Smooth muscle cell (in vitro differentiated cells): ENCODE results near the gene ABCB6. TPM values are rescaled to one million over a fixed set of nuclear protein-coding genes. Genes with fewer than 3 reads are reported as not detected.
"Not testable (repeated sequence)": the region's sequence is repeated elsewhere in the genome, so short reads cannot be mapped to it uniquely, and the experiment has no call there.

Experiments used
- DNase-seq: peaks from one replicate; lab custom pipeline; 2025; ENCODE audit not compliant: unreplicated experiment; lab: John Stamatoyannopoulos, UW
- H2AFZ ChIP-seq: fragments of 200-600 bp; sonication (generic); 2 replicates; pipeline ENCODE4 v1.6.0; 2016; ENCODE audit warnings: antibody characterized with exemption, low read depth, mild to moderate bottlenecking
- H3F3A ChIP-seq: fragments of 200-600 bp; sonication (generic); 2 replicates; pipeline ENCODE4 v1.6.0; 2017; ENCODE audit warnings: antibody characterized with exemption, low read depth
- H3K27ac ChIP-seq: fragments of 200-600 bp; sonication (generic); 2 replicates; pipeline ENCODE4 v1.5.1; 2016; ENCODE audit warnings: low read depth, mild to moderate bottlenecking
- H3K27me3 ChIP-seq: fragments of 200-600 bp; sonication (generic); 2 replicates; pipeline ENCODE4 v1.6.1; 2016; ENCODE audit warnings: low read depth, mild to moderate bottlenecking
- H3K36me3 ChIP-seq: fragments of 200-600 bp; sonication (generic); 2 replicates; pipeline ENCODE4 v1.5.1; 2016; ENCODE audit warnings: low read depth
- H3K4me1 ChIP-seq: fragments of 200-600 bp; sonication (generic); 2 replicates; pipeline ENCODE4 v1.5.1; 2016; ENCODE audit warnings: low read depth
- H3K4me2 ChIP-seq: fragments of 200-600 bp; sonication (generic); 2 replicates; pipeline ENCODE4 v1.6.0; 2016; ENCODE audit warnings: mild to moderate bottlenecking
- H3K4me3 ChIP-seq: fragments of 200-600 bp; sonication (generic); 2 replicates; pipeline ENCODE4 v1.5.1; 2016; ENCODE audit warnings: mild to moderate bottlenecking
- H3K79me2 ChIP-seq: fragments of 200-600 bp; sonication (generic); 2 replicates; pipeline ENCODE4 v1.6.0; 2016; ENCODE audit warnings: low read depth, mild to moderate bottlenecking
- H3K9ac ChIP-seq: fragments of 200-600 bp; sonication (generic); 2 replicates; pipeline ENCODE4 v1.6.0; 2016; ENCODE audit warnings: low read depth
- H3K9me3 ChIP-seq: fragments of 200-600 bp; sonication (generic); replicated peaks from 2 replicates; pipeline ENCODE4 v1.5.1; 2016; ENCODE audit warnings: low read depth
- H4K20me1 ChIP-seq: fragments of 200-600 bp; sonication (generic); 2 replicates; pipeline ENCODE4 v1.6.0; 2016; ENCODE audit warnings: low read depth
- CTCF ChIP-seq: fragments of 200-600 bp; sonication (generic); IDR thresholded peaks from 2 replicates; pipeline ENCODE4 v1.5.1; 2017; ENCODE audit warnings: borderline replicate concordance, mild to moderate bottlenecking, antibody characterized with exemption; ENCODE audit not compliant: insufficient read depth, poor library complexity, severe bottlenecking
- WGBS: methylation state at CpG from one replicate; pipeline ENCODE4 v1.1.7; 2016; ENCODE audit warnings: low lambda C conversion rate; 5-methylcytosine and 5-hydroxymethylcytosine counted together
- polyA plus RNA-seq: library from polyadenylated mRNA; unstranded; fragments of >200 nt; fragmentation: Nextera tagmentation; extraction: Ambion mirVana; gene quantifications from 2 replicates; pipeline ENCODE4 v1.2.1, GENCODE V29; 2016
- total RNA-seq: library from RNA; depleted of rRNA; stranded (reverse); fragments of >200 nt; gene quantifications from 2 replicates; pipeline ENCODE4 v1.2.3, GENCODE V29; 2014

The ABCB6 gene
- total and polyA plus RNA-seq, 2 experiments from 2014 or later = 18.2 to 41.3 TPM

- Histone ChIP-seq H2AFZ (no peak overlapping the region), H3K4me3 (no peak overlapping the region), H3K4me2 (no peak overlapping the region), H3K4me1 (no peaks in the 10 kb centered on the region), H3K27ac (no peak overlapping the region), H3K79me2 (no peaks in the 10 kb centered on the region), H3K9ac (no peak overlapping the region), H3F3A (no peaks in the 10 kb centered on the region), H4K20me1 (no peaks in the 10 kb centered on the region), H3K9me3 (no peaks in the 10 kb centered on the region), H3K36me3 (no peaks in the 10 kb centered on the region), H3K27me3 (no peaks in the 10 kb centered on the region)
- no peak for DNase-seq
- no peak for TF ChIP-seq CTCF
- 85% methylated on average over 5 of the region's 5 CpGs for WGBS
Measured at GRCh38 chr2:219266232-219266631, 47.5 kb upstream of the ABCB6 start.

GRCh38 chr2:219261024-219261855 is 42.5 kb upstream of the ABCB6 start:
- H3K27me3 ChIP-seq = peaks cover 10% of the 10 kb centered on the region
- H3K4me1 ChIP-seq = no peaks in the 10 kb centered on the region
- no peak overlapping the region for H3K4me3 ChIP-seq
- DNase-seq = no peak
- no peak overlapping the region for H3K9ac ChIP-seq
- H3K79me2 ChIP-seq = no peaks in the 10 kb centered on the region
- H3K27ac ChIP-seq = no peak overlapping the region
- H3K36me3 ChIP-seq = no peaks in the 10 kb centered on the region
- H3K4me2 ChIP-seq = no peak overlapping the region
- 82% methylated on average over 5 of the region's 5 CpGs for WGBS
- no peaks in the 10 kb centered on the region for H3F3A ChIP-seq
- no peaks in the 10 kb centered on the region for H4K20me1 ChIP-seq
- H2AFZ ChIP-seq = no peak overlapping the region
- no peaks in the 10 kb centered on the region for H3K9me3 ChIP-seq
- no peak for TF ChIP-seq CTCF

- H3K36me3 ChIP-seq, H3F3A ChIP-seq, DNase-seq, H2AFZ ChIP-seq, H3K27ac ChIP-seq, H3K9me3 ChIP-seq, H3K4me3 ChIP-seq, H4K20me1 ChIP-seq, H3K4me1 ChIP-seq, H3K9ac ChIP-seq, H3K4me2 ChIP-seq, H3K79me2 ChIP-seq: not testable (repeated sequence)
- peaks cover 33% of the 10 kb centered on the region for H3K27me3 ChIP-seq
- 90% methylated on average over 10 of the region's 10 CpGs for WGBS
Measured at GRCh38 chr2:219258942-219259341, 40.2 kb upstream of the ABCB6 start.

GRCh38 chr2:219254590-219255201 is 35.9 kb upstream of the ABCB6 start:
- Histone ChIP-seq H3K27ac (peak overlapping the region; percentile 24), H3K9ac (peak overlapping the region; percentile 45)
- WGBS = 36% methylated on average over 12 of the region's 12 CpGs

More at GRCh38 chr2:219254590-219255201, 35.9 kb upstream of the ABCB6 start:
- no peak for DNase-seq
- no peaks in the 10 kb centered on the region for H3K79me2 ChIP-seq
- no peak for TF ChIP-seq CTCF
- peak overlapping the region; percentile 92 for H3K4me2 ChIP-seq
- no peaks in the 10 kb centered on the region for H4K20me1 ChIP-seq
- peaks cover 10% of the 10 kb centered on the region for H3F3A ChIP-seq
- H3K9me3 ChIP-seq = no peaks in the 10 kb centered on the region
- H3K4me1 ChIP-seq = peaks cover 17% of the 10 kb centered on the region
- peak overlapping the region; percentile 71 for H2AFZ ChIP-seq
- peaks cover 55% of the 10 kb centered on the region for H3K27me3 ChIP-seq
- H3K4me3 ChIP-seq = peak overlapping the region; percentile 57
- no peaks in the 10 kb centered on the region for H3K36me3 ChIP-seq
